ENCODE measurements around the gene DHX57. TPM values are rescaled to one million over a fixed set of nuclear protein-coding genes. Genes with fewer than 3 reads are reported as not detected.

Gene DHX57
- total RNA-seq, 1 donor from 2014 or later = 20.4 TPM

DNA sequence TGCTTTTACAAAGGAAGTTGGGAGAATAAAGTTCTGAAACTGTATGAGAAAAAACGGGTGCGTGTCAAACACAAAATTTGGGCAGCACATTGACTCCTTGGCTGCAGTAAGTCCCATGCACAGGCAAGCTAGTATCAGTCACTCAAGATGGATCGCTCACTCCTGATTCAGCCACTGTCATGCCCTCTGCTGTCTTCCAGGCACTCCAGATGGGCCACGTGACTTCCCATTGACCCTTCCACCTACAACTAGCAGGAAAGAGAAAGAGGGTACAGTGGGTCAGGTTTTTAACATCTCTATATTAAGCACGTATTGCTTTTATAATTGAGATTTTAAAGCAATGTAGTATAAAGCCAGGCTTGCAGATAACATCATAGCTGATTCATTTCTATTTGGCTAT lies 22.5 kb upstream of the DHX57 start:
- TF ChIP-seq, protein P1, sequence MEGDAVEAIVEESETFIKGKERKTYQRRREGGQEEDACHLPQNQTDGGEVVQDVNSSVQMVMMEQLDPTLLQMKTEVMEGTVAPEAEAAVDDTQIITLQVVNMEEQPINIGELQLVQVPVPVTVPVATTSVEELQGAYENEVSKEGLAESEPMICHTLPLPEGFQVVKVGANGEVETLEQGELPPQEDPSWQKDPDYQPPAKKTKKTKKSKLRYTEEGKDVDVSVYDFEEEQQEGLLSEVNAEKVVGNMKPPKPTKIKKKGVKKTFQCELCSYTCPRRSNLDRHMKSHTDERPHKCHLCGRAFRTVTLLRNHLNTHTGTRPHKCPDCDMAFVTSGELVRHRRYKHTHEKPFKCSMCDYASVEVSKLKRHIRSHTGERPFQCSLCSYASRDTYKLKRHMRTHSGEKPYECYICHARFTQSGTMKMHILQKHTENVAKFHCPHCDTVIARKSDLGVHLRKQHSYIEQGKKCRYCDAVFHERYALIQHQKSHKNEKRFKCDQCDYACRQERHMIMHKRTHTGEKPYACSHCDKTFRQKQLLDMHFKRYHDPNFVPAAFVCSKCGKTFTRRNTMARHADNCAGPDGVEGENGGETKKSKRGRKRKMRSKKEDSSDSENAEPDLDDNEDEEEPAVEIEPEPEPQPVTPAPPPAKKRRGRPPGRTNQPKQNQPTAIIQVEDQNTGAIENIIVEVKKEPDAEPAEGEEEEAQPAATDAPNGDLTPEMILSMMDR (IDR thresholded peaks at IDR 0.05) = no peak
- CTCF ChIA-PET = no interaction called here
- no peak overlapping the region for H3K4me3 Mint-ChIP-seq
- H3K27me3 Mint-ChIP-seq = peaks cover 2% of the 10 kb centered on the region
- no peak overlapping the region for H3K27ac Mint-ChIP-seq
- no peak for ATAC-seq (ENCODE audit: low read depth)
- POLR2A ChIA-PET = no interaction called here
- no peak for DNase-seq
- H3K36me3 Mint-ChIP-seq (ENCODE audit: low read depth) = no peaks in the 10 kb centered on the region
- intact Hi-C loops (cut with micrococcal nuclease) = no loop called here
- no peaks in the 10 kb centered on the region for H3K9me3 Mint-ChIP-seq
- no peaks in the 10 kb centered on the region for H3K4me1 Mint-ChIP-seq

DNA sequence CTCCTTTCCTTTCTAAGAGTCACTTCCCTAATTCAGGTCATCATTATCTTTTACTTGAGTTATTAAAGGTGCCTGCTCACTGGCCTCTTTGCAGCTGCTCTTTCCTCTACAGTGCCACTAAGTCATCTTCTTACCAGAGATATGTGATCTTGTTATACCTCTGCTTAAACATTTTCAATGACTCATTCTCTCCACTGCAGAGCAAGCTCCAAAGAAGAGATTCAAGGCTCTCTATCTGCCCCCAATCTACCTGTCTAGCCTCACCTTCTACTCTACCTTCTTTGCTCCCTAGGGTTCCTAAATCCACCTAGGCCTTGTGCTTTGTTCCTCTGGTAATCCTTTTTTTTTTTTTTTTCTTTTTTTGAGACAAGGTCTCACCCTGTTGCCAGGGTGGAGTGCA lies 17.1 kb upstream of the DHX57 start:
- DNase-seq = no peak
- ATAC-seq (ENCODE audit: low read depth) = no peak
- Mint-ChIP-seq H3K36me3 (ENCODE audit: low read depth) (no peaks in the 10 kb centered on the region), H3K4me3 (no peak overlapping the region), H3K4me1 (no peaks in the 10 kb centered on the region), H3K9me3 (no peaks in the 10 kb centered on the region), H3K27ac (no peak overlapping the region), H3K27me3 (peaks cover under 1% of the 10 kb centered on the region)
- TF ChIP-seq, protein P1 (IDR thresholded peaks at IDR 0.05) = no peak
- ChIA-PET POLR2A (no interaction called here), CTCF (no interaction called here)
- intact Hi-C loops (cut with micrococcal nuclease) = no loop called here

DNA sequence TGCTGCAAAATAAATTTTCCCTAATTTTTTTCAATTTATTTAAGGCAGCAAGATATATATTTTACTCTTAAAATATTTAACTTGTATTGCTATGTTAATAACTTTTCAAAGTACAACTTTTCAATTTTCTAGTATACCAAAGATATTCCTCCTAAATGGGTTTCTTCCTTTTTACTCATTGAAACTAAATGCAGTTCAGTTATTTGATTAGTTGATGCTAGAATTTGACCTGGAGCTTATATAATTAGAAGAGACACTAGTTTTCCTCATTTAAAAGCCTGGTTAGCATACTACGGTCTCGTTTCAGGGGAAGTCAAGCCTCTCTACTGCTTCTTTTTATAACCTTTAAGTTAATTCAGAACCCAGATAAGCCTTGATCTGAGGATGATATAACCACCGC lies 13.8 kb upstream of the DHX57 start, which contains the start of gene ARHGEF33:
TSS of gene ARHGEF33 (plus strand) at position 301 of the 400 bp plus-strand sequence. CDS start 29,573 bp downstream, outside the sequence.
- Mint-ChIP-seq H3K4me1 (no peaks in the 10 kb centered on the region), H3K27ac (no peak within 1 kb of the TSS), H3K9me3 (no peaks in the 10 kb centered on the region), H3K36me3 (ENCODE audit: low read depth) (no peaks in the 10 kb centered on the region), H3K4me3 (no peak within 1 kb of the TSS), H3K27me3 (no peaks in the 10 kb centered on the region)
- DNase-seq (no peak), ATAC-seq (ENCODE audit: low read depth) (no peak)
- ChIA-PET CTCF (no interaction called here), POLR2A (no interaction called here)
- intact Hi-C loops (cut with micrococcal nuclease) = no loop called here
- TF ChIP-seq, protein P1 (IDR thresholded peaks at IDR 0.05) = no peak

DNA sequence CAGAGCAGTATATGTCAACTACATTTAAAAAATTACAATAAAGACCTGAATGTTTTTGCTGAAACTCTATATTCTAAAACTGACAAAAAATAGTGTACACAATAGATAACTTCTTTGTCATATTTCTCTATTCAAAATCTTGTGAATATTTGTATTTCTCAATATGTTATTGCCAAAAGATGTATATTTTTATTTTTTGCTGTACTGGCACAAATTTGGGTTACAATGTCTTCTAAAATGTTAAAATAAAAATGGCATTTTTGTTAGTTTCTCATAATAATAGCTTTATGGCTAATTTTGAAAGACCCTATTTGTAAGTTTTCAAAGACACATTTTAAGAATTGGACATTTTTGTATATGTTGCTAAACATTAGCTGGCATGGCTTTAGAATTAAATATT lies 13.3 kb upstream of the DHX57 start:
- TF ChIP-seq, protein P1 (IDR thresholded peaks at IDR 0.05) = no peak
- ATAC-seq (ENCODE audit: low read depth) = no peak
- Mint-ChIP-seq H3K9me3 (no peaks in the 10 kb centered on the region), H3K27ac (no peak overlapping the region), H3K36me3 (ENCODE audit: low read depth) (no peaks in the 10 kb centered on the region), H3K27me3 (no peaks in the 10 kb centered on the region), H3K4me1 (no peaks in the 10 kb centered on the region), H3K4me3 (no peak overlapping the region)
- no peak for DNase-seq
- ChIA-PET POLR2A (no interaction called here), CTCF (no interaction called here)
- intact Hi-C loops (cut with micrococcal nuclease) = no loop called here

DNA sequence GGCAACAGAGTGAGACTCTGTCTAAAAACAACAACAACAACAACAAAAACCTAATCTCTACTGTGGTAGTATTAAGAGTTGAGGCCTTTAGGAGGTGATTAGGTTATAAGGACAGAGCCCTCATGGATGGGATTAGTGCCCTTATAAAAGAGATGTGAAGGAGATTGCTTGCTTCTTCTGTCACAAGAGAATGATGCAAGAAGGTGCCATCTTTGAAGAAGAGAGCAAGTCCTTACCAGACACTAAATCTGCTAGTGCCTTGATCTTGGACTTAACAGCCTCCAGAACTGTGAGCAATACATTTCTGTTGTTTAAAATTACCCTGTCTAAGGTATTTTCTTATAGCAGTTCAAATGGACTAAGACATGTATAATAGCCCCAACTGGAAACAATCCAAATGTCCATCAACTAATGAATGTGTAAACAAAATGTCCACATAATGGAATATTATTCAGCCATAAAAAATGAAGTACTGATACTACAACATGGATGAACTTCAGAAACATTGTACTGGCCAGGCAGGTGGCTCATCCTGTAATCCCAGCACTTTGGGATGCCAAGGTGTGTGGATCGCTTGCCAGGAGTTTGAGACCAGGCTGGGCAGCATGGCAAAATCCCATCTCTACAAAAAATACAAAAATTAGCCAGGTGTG lies 12.3 kb upstream of the DHX57 start:
- ATAC-seq (ENCODE audit: low read depth) (no peak), DNase-seq (no peak)
- CTCF ChIA-PET = no interaction called here
- H3K36me3 Mint-ChIP-seq (ENCODE audit: low read depth) = no peaks in the 10 kb centered on the region
- no peaks in the 10 kb centered on the region for H3K27me3 Mint-ChIP-seq
- POLR2A ChIA-PET = no interaction called here
- no peak overlapping the region for H3K4me3 Mint-ChIP-seq
- TF ChIP-seq, protein P1 (IDR thresholded peaks at IDR 0.05) = no peak
- no peaks in the 10 kb centered on the region for H3K4me1 Mint-ChIP-seq
- H3K27ac Mint-ChIP-seq = no peak overlapping the region
- intact Hi-C loops (cut with micrococcal nuclease) = no loop called here
- H3K9me3 Mint-ChIP-seq = no peaks in the 10 kb centered on the region

Measured in activated B cell treated with CpG ODN at 0.5 μM for 24 hours (primary cell).